GM19099 (cell line): ENCODE data around the gene POU2F3.

Experiments used
- POLR2A ChIP-seq: IDR thresholded peaks from 3 replicates; pipeline ENCODE4 v1.6.1; 2011; ENCODE audit warnings: low read depth; ENCODE audit not compliant: insufficient read length; ENCODE audit errors: extremely low read depth

Gene POU2F3

GRCh38 chr11:120296554-120296953, 56.6 kb downstream of the POU2F3 start:
- no peak for TF ChIP-seq POLR2A

- TF ChIP-seq POLR2A, result no peak
These were observed 58.5 kb downstream of the POU2F3 start for GRCh38 chr11:120298461-120298860.

GRCh38 chr11:120302001-120302805, 62.3 kb downstream of the POU2F3 start:
- no peak for TF ChIP-seq POLR2A

- no peak for TF ChIP-seq POLR2A
These were observed 63.2 kb downstream of the POU2F3 start for GRCh38 chr11:120303004-120303637.

GRCh38 chr11:120304526-120304925, 64.6 kb downstream of the POU2F3 start:
- no peak for TF ChIP-seq POLR2A

- TF ChIP-seq POLR2A, result no peak
These were observed 65.3 kb downstream of the POU2F3 start for GRCh38 chr11:120305286-120305685.

GRCh38 chr11:120306519-120307242, 66.7 kb downstream of the POU2F3 start:
- no peak for TF ChIP-seq POLR2A

GRCh38 chr11:120307476-120307875, 67.5 kb downstream of the POU2F3 start:
- no peak for TF ChIP-seq POLR2A

GRCh38 chr11:120308081-120308480, 68.1 kb downstream of the POU2F3 start:
- TF ChIP-seq POLR2A, result no peak

GRCh38 chr11:120310870-120311269, 70.9 kb downstream of the POU2F3 start:
- TF ChIP-seq POLR2A, result no peak

GRCh38 chr11:120314861-120315260, 74.9 kb downstream of the POU2F3 start:
- no peak for TF ChIP-seq POLR2A

GRCh38 chr11:120316880-120317688, 77.1 kb downstream of the POU2F3 start:
- no peak for TF ChIP-seq POLR2A

GRCh38 chr11:120317689-120318480, 77.9 kb downstream of the POU2F3 start:
- TF ChIP-seq POLR2A, result no peak

- TF ChIP-seq POLR2A, result no peak
These were observed 79.0 kb downstream of the POU2F3 start for GRCh38 chr11:120318906-120319305.
